Upper lobe of right lung (tissue), 1 donor: ENCODE measurements around the gene FDX2. TPM values are rescaled to one million over a fixed set of nuclear protein-coding genes. Genes with fewer than 3 reads are reported as not detected.
"Not testable (repeated sequence)": the region's sequence is repeated elsewhere in the genome, so short reads cannot be mapped to it uniquely, and the experiment has no call there.

ENCODE experiments used
- ATAC-seq: fragments of 200-7000 bp; cut with Tn5 transposase; one replicate; pipeline ENCODE4 v1.9.1; 2020; ENCODE audit warnings: mild to moderate bottlenecking, moderate library complexity
- DNase-seq: peaks from one replicate; pipeline ENCODE4 v3.0.0-alpha.2; 2020
- H3K27ac ChIP-seq: fragments of 200-600 bp; one replicate; pipeline ENCODE4 v1.8.0; 2022
- H3K27me3 ChIP-seq: fragments of 200-600 bp; one replicate; pipeline ENCODE4 v1.8.0; 2022; ENCODE audit warnings: mild to moderate bottlenecking
- H3K36me3 ChIP-seq: fragments of 200-600 bp; one replicate; pipeline ENCODE4 v1.8.0; 2022
- H3K4me1 ChIP-seq: fragments of 200-600 bp; one replicate; pipeline ENCODE4 v1.8.0; 2022
- H3K4me3 ChIP-seq: fragments of 200-600 bp; one replicate; pipeline ENCODE4 v1.8.0; 2022; ENCODE audit warnings: mild to moderate bottlenecking
- H3K9me3 ChIP-seq: fragments of 200-600 bp; one replicate; pipeline ENCODE4 v1.8.0; 2022
- intact Hi-C: fragments of 100-400 bp; cut with DNase I; formaldehyde crosslinking; loops from one replicate; pipeline ENCODE4 v1.11.0; 2022
- total RNA-seq: library from RNA; stranded (reverse); fragmentation: NEBNext Ultra II Directional; extraction: Animal tissue kit (Norgen Biotek cat#: 25700); gene quantifications from one replicate; pipeline ENCODE4 v1.2.1, GENCODE V29; 2021
- TF ChIP-seq, protein P1 (sequence below): fragments of 200-600 bp; IDR thresholded peaks from one replicate; pipeline ENCODE4 v1.8.0; 2022; ENCODE audit warnings: antibody characterized with exemption
- donor health status: DM: no; HTN: yes; CAD: no; lungs with severe emphysema.

The FDX2 gene
- total RNA-seq, 1 donor from 2014 or later: 19.2 TPM

DNA sequence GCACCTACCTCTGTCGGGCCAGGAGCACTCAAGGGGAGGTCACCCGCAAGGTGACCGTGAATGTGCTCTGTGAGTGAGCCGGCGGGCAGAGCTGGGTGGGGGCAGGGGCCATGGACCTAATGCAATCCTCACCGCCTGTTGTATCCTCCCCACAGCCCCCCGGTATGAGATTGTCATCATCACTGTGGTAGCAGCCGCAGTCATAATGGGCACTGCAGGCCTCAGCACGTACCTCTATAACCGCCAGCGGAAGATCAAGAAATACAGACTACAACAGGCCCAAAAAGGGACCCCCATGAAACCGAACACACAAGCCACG lies 30.9 kb downstream of the FDX2 start:
- Histone ChIP-seq H3K27me3 (peaks cover 7% of the 10 kb centered on the region), H3K4me1 (peaks cover 63% of the 10 kb centered on the region), H3K4me3 (no peak overlapping the region), H3K27ac (peak overlapping the region; percentile 55), H3K36me3 (peaks cover 57% of the 10 kb centered on the region), H3K9me3 (no peaks in the 10 kb centered on the region)
- TF ChIP-seq, protein P1, sequence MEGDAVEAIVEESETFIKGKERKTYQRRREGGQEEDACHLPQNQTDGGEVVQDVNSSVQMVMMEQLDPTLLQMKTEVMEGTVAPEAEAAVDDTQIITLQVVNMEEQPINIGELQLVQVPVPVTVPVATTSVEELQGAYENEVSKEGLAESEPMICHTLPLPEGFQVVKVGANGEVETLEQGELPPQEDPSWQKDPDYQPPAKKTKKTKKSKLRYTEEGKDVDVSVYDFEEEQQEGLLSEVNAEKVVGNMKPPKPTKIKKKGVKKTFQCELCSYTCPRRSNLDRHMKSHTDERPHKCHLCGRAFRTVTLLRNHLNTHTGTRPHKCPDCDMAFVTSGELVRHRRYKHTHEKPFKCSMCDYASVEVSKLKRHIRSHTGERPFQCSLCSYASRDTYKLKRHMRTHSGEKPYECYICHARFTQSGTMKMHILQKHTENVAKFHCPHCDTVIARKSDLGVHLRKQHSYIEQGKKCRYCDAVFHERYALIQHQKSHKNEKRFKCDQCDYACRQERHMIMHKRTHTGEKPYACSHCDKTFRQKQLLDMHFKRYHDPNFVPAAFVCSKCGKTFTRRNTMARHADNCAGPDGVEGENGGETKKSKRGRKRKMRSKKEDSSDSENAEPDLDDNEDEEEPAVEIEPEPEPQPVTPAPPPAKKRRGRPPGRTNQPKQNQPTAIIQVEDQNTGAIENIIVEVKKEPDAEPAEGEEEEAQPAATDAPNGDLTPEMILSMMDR: no peak
- ATAC-seq: no peak
- no peak for DNase-seq
- intact Hi-C loops: no loop called here

DNA sequence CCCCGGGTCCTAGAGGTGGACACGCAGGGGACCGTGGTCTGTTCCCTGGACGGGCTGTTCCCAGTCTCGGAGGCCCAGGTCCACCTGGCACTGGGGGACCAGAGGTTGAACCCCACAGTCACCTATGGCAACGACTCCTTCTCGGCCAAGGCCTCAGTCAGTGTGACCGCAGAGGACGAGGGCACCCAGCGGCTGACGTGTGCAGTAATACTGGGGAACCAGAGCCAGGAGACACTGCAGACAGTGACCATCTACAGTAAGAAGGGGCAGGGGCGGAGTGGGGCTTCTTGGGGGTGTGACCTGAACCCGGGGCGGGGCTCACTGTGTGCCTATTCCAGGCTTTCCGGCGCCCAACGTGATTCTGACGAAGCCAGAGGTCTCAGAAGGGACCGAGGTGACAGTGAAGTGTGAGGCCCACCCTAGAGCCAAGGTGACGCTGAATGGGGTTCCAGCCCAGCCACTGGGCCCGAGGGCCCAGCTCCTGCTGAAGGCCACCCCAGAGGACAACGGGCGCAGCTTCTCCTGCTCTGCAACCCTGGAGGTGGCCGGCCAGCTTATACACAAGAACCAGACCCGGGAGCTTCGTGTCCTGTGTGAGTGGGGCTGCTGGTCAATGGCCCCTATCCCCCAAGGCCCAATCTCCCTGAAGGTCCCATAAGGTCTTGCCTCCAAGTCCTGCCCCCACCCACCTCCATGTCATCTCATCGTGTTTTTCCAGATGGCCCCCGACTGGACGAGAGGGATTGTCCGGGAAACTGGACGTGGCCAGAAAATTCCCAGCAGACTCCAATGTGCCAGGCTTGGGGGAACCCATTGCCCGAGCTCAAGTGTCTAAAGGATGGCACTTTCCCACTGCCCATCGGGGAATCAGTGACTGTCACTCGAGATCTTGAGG lies 31.5 kb downstream of the FDX2 start:
- no peak for ATAC-seq

DNA sequence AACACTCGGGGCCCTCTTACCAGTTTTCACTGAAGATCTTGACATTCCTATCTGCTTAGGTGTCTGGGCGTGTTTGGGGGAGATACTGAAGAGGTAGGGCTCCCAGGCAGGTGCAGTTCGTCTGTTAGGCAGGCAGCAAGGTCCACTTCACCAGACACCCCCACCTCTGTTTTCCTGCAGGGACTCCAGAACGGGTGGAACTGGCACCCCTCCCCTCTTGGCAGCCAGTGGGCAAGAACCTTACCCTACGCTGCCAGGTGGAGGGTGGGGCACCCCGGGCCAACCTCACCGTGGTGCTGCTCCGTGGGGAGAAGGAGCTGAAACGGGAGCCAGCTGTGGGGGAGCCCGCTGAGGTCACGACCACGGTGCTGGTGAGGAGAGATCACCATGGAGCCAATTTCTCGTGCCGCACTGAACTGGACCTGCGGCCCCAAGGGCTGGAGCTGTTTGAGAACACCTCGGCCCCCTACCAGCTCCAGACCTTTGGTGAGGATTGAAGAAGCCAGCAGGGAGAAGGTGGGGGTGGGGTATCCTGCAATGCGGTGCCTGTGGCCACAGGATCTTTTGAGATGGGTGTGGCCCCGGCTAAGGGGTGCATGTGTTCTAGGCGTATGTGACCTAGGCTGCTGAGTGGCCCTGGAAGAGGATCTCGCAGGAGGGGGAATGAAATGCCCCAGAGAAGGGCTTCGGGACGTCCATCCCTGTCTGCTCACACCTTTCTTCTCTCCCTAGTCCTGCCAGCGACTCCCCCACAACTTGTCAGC lies 32.3 kb downstream of the FDX2 start:
- Histone ChIP-seq H3K27ac (no peak overlapping the region), H3K27me3 (peaks cover 4% of the 10 kb centered on the region), H3K9me3 (no peaks in the 10 kb centered on the region), H3K4me3 (peak overlapping the region; percentile 19), H3K36me3 (peaks cover 71% of the 10 kb centered on the region), H3K4me1 (peaks cover 57% of the 10 kb centered on the region)
- peak; percentile 53 for ATAC-seq
- intact Hi-C loops: no loop called here
- peak; percentile 75 for DNase-seq
- TF ChIP-seq, protein P1: no peak

More for the DNA sequence above, 31.5 kb downstream of the FDX2 start:
- peak overlapping the region; percentile 55 for H3K27ac ChIP-seq
- no peaks in the 10 kb centered on the region for H3K9me3 ChIP-seq
- intact Hi-C loops: no loop called here
- H3K27me3 ChIP-seq: peaks cover 6% of the 10 kb centered on the region
- peaks cover 63% of the 10 kb centered on the region for H3K36me3 ChIP-seq
- peak overlapping the region; percentile 19 for H3K4me3 ChIP-seq
- DNase-seq: no peak
- TF ChIP-seq, protein P1: no peak
- peaks cover 63% of the 10 kb centered on the region for H3K4me1 ChIP-seq

DNA sequence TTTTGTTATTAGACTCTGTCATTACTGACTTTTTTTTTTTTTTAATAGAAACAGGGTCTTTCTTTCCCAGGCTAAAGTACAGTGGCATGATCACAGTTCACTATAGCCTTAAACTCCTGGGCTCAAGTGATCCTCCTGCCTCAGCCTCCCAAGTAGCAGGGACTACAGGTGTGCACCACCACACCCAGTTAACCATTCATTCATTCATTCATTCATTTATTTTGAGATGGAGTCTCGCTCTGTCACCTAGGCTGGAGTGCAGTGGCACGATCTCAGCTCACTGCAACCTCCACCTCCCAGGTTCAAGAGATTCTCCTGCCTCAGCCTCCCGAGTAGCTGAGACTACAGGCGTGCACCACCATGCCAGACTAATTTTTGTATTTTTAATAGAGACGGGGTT lies 33.8 kb downstream of the FDX2 start:
- peaks cover 45% of the 10 kb centered on the region for H3K4me1 ChIP-seq
- ATAC-seq: not testable (repeated sequence)

DNA sequence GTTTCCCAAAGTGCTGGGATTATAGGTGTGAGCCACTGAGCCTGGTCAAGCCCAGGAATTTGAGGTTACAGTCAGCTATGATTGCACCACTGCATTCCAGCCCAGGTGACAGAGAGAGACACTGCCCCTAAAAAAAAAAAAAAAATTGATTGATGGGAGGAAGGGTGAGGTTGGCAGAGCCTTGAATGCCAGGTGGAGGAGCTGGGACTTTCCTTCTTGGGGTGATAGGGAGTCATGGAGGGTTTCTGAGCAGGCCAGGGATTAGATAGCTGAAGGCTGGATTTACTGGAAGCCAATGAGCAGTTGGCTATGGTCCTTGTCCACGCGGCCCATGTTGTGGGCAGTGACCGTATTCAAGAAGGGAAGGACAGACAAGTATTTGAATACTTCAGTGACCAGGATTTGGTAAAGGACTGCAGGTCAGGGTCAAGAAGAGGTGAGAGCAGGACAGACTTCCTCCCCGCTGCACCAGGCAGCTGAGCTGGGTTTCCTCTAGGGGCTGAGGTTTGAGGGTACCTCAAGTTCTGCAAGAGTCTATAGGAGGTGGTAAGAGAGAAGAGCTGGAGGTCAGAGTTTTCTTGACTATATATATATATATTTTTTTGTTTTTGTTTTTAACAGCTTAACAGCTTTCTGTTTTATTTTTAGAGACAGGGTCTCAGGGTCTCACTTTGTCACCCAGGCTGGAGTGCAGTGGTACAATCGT lies 35.9 kb downstream of the FDX2 start:
- Histone ChIP-seq H3K27me3 (no peaks in the 10 kb centered on the region), H3K4me3 (no peak overlapping the region), H3K4me1 (peaks cover 28% of the 10 kb centered on the region), H3K9me3 (no peaks in the 10 kb centered on the region), H3K27ac (peak overlapping the region; percentile 24), H3K36me3 (peaks cover 94% of the 10 kb centered on the region)
- ATAC-seq (peak; percentile 15), DNase-seq (no peak)
- TF ChIP-seq, protein P1: no peak
- intact Hi-C loops: no loop called here

More for the DNA sequence above, 33.8 kb downstream of the FDX2 start:
- intact Hi-C loops, H3K4me3 ChIP-seq, H3K27me3 ChIP-seq, H3K27ac ChIP-seq, DNase-seq, H3K9me3 ChIP-seq: not testable (repeated sequence)
- peaks cover 86% of the 10 kb centered on the region for H3K36me3 ChIP-seq
